H1 (cell line): ENCODE data around the gene SLC2A11. TPM values are rescaled to one million over a fixed set of nuclear protein-coding genes. Genes with fewer than 3 reads are reported as not detected.

Experiments
- CTCF ChIA-PET: fragments of 300-600 bp; sonication (Branson Sonifier 250); formaldehyde crosslinking; loops from one replicate; lab custom pipeline; 2021; ENCODE audit not compliant: partially characterized antibody; lab: Charles Lee
- POLR2A ChIA-PET: fragments of 300-600 bp; sonication (Branson Sonifier 250); formaldehyde crosslinking; loops from one replicate; lab custom pipeline; 2021; ENCODE audit warnings: inconsistent platforms; ENCODE audit not compliant: partially characterized antibody; lab: Charles Lee
- DNase-seq, 2 experiments: peaks; one replicate each; pipeline versions ENCODE4 v3.0.0 to v3.0.0-alpha.2; 2010 to 2022; ENCODE audit warnings: low spot score in 2 of 2, low read depth in 1 of 2, mixed read lengths in 1 of 2
- FAIRE-seq: peaks from 2 replicates; lab custom pipeline; 2011; peaks lifted over from hg19 to GRCh38; lab: Jason Lieb, UNC
- H2AFZ ChIP-seq: 2 replicates; pipeline ENCODE4 v1.8.1; 2012; ENCODE audit warnings: low read length, inconsistent platforms
- H2AK5ac ChIP-seq: 2 replicates; pipeline ENCODE4 v1.6.1; 2013; ENCODE audit warnings: low read depth, low read length
- H2BK120ac ChIP-seq: replicated peaks from 2 replicates; pipeline ENCODE3; 2013; ENCODE audit warnings: low read depth, low read length, inconsistent platforms
- H2BK12ac ChIP-seq: 2 replicates; pipeline ENCODE4 v1.6.1; 2013; ENCODE audit warnings: low read depth, low read length
- H2BK15ac ChIP-seq: 2 replicates; pipeline ENCODE4 v1.6.1; 2013; ENCODE audit warnings: low read length
- H2BK20ac ChIP-seq: 2 replicates; pipeline ENCODE4 v1.6.1; 2013; ENCODE audit warnings: low read length
- H2BK5ac ChIP-seq: 2 replicates; pipeline ENCODE4 v1.6.1; 2013; ENCODE audit warnings: low read depth, low read length
- H3K14ac ChIP-seq: 2 replicates; pipeline ENCODE4 v1.6.1; 2013; ENCODE audit warnings: inconsistent platforms; ENCODE audit not compliant: insufficient read length
- H3K18ac ChIP-seq: 2 replicates; pipeline ENCODE4 v1.6.1; 2013; ENCODE audit warnings: low read length; ENCODE audit errors: extremely low read depth
- H3K23ac ChIP-seq: 2 replicates; pipeline ENCODE4 v1.6.1; 2013; ENCODE audit warnings: inconsistent platforms; ENCODE audit not compliant: insufficient read length
- H3K23me2 ChIP-seq: 2 replicates; pipeline ENCODE4 v1.6.1; 2013; ENCODE audit warnings: low read depth, low read length
- H3K27ac ChIP-seq: 2 replicates; pipeline ENCODE4 v1.6.1; 2011; ENCODE audit warnings: low read depth, low read length, inconsistent platforms
- H3K27me3 ChIP-seq, 4 experiments: replicated peaks in 1 of 4; 1 replicate in 1 of 4; 2 replicates in 3 of 4; pipeline versions ENCODE4 v1.6.1 to v1.8.1; 2011 to 2013; ENCODE audit warnings: low read length in 3 of 4, mild to moderate bottlenecking in 3 of 4, inconsistent platforms in 2 of 4, mixed read lengths in 2 of 4, moderate library complexity in 1 of 4; ENCODE audit not compliant: control insufficient read depth in 3 of 4, insufficient read depth in 3 of 4; ENCODE audit errors: extremely low read depth in 1 of 4
- H3K36me3 ChIP-seq, 4 experiments: 2 replicates each; pipeline versions ENCODE4 v1.6.1 to v1.8.1; 2011 to 2013; ENCODE audit warnings: mild to moderate bottlenecking in 4 of 4, low read length in 3 of 4, moderate library complexity in 2 of 4, control low read depth in 1 of 4, inconsistent platforms in 1 of 4; ENCODE audit not compliant: insufficient read depth in 4 of 4, control insufficient read depth in 2 of 4
- H3K4ac ChIP-seq: replicated peaks from 2 replicates; pipeline ENCODE3; 2013; ENCODE audit warnings: low read length, low read depth, mixed read lengths, inconsistent platforms; ENCODE audit not compliant: insufficient read length
- H3K4me1 ChIP-seq, 4 experiments: replicated peaks in 1 of 4; 1 replicate in 1 of 4; 2 replicates in 3 of 4; pipeline versions ENCODE4 v1.6.1 to v1.8.1; 2011 to 2013; ENCODE audit warnings: low read length in 3 of 4, inconsistent platforms in 2 of 4, mixed read lengths in 1 of 4; ENCODE audit not compliant: insufficient read depth in 4 of 4, control insufficient read depth in 3 of 4
- H3K4me2 ChIP-seq, 2 experiments: 2 replicates each; pipeline versions ENCODE4 v1.6.1 to v1.8.1; 2011 to 2013; ENCODE audit warnings: low read depth in 2 of 2, low read length in 2 of 2, control low read depth in 1 of 2, inconsistent platforms in 1 of 2, mild to moderate bottlenecking in 1 of 2; ENCODE audit not compliant: insufficient read depth in 1 of 2
- H3K4me3 ChIP-seq, 4 experiments: fragments of 200-600, 300-600 bp in 1 of 4; sonication (generic), shearing (Covaris generic), sonication (Bioruptor Twin) in 1 of 4; 2 replicates each; pipeline versions ENCODE4 v1.5.1 to v1.8.1; 2011 to 2016; ENCODE audit warnings: low read length in 4 of 4, low read depth in 3 of 4, control low read depth in 2 of 4, inconsistent platforms in 2 of 4, mild to moderate bottlenecking in 2 of 4, mixed read lengths in 1 of 4, moderate library complexity in 1 of 4; ENCODE audit not compliant: insufficient read depth in 2 of 4; ENCODE audit errors: extremely low read depth in 1 of 4
- H3K56ac ChIP-seq: replicated peaks from 2 replicates; pipeline ENCODE3; 2013; ENCODE audit warnings: low read depth, mild to moderate bottlenecking, mixed read lengths, low read length, inconsistent platforms; ENCODE audit not compliant: insufficient read length
- H3K79me1 ChIP-seq: 2 replicates; pipeline ENCODE4 v1.6.1; 2013; ENCODE audit warnings: low read depth, low read length, control low read depth
- H3K79me2 ChIP-seq, 2 experiments: 2 replicates each; pipeline versions ENCODE4 v1.6.1 to v1.8.1; 2012 to 2013; ENCODE audit warnings: low read length in 2 of 2, mild to moderate bottlenecking in 2 of 2, inconsistent platforms in 1 of 2; ENCODE audit not compliant: insufficient read depth in 2 of 2, control insufficient read depth in 1 of 2
- H3K9ac ChIP-seq, 4 experiments: replicated peaks in 1 of 4; 1 replicate in 1 of 4; 2 replicates in 3 of 4; pipeline versions ENCODE4 v1.6.1 to v1.8.1; 2011 to 2013; ENCODE audit warnings: low read depth in 3 of 4, low read length in 3 of 4, control low read depth in 2 of 4, mild to moderate bottlenecking in 2 of 4, moderate library complexity in 2 of 4, inconsistent platforms in 1 of 4; ENCODE audit errors: extremely low read depth in 1 of 4
- H3K9me3 ChIP-seq, 2 experiments: 2 replicates each; pipeline versions ENCODE4 v1.6.1 to v1.8.1; 2012 to 2013; ENCODE audit warnings: mild to moderate bottlenecking in 2 of 2, moderate library complexity in 2 of 2, control low read depth in 1 of 2, inconsistent platforms in 1 of 2, low read depth in 1 of 2, low read length in 1 of 2, mixed read lengths in 1 of 2; ENCODE audit not compliant: insufficient read depth in 2 of 2
- H4K20me1 ChIP-seq, 2 experiments: replicated peaks in 1 of 2; 2 replicates each; pipeline versions ENCODE3 to v1.8.1; 2011 to 2013; ENCODE audit warnings: inconsistent platforms in 2 of 2, low read length in 2 of 2, mild to moderate bottlenecking in 1 of 2; ENCODE audit not compliant: insufficient read depth in 2 of 2, control insufficient read depth in 1 of 2
- H4K5ac ChIP-seq: 2 replicates; pipeline ENCODE4 v1.6.1; 2013; ENCODE audit warnings: low read length, low read depth, mixed read lengths, inconsistent platforms; ENCODE audit not compliant: insufficient read length
- H4K8ac ChIP-seq: 2 replicates; pipeline ENCODE4 v1.8.0; 2013; ENCODE audit warnings: mild to moderate bottlenecking, moderate library complexity, low read length, inconsistent platforms; ENCODE audit not compliant: insufficient read depth; ENCODE audit errors: extremely low read depth
- H4K91ac ChIP-seq: replicated peaks from 2 replicates; pipeline ENCODE3; 2013; ENCODE audit warnings: low read length, mixed read lengths, inconsistent platforms; ENCODE audit not compliant: insufficient read length
- ASH2L ChIP-seq: fragments of 200-600, 300-600 bp; sonication (generic); IDR thresholded peaks from one replicate; pipeline ENCODE4 v1.7.1; 2017; ENCODE audit warnings: low read length
- ATF3 ChIP-seq: IDR thresholded peaks from 2 replicates; pipeline ENCODE4 v1.6.1; 2011; ENCODE audit warnings: low read depth, mild to moderate bottlenecking, low read length; ENCODE audit not compliant: insufficient read depth
- EP300 ChIP-seq, 2 experiments: IDR thresholded peaks; 1 replicate in 1 of 2; 2 replicates in 1 of 2; pipeline ENCODE4 v1.6.1; 2011 to 2012; ENCODE audit warnings: low read depth in 2 of 2, low read length in 2 of 2, mild to moderate bottlenecking in 2 of 2, borderline replicate concordance in 1 of 2, inconsistent platforms in 1 of 2, moderate library complexity in 1 of 2
- GABPA ChIP-seq: IDR thresholded peaks from 2 replicates; pipeline ENCODE4 v1.6.1; 2011; ENCODE audit warnings: mild to moderate bottlenecking, low read length, moderate library complexity, borderline replicate concordance; ENCODE audit not compliant: insufficient read depth
- RNF2 ChIP-seq: fragments of 200-900, 300-1000 bp; sonication (generic); IDR thresholded peaks from 2 replicates; pipeline ENCODE4 v1.7.1; 2016; ENCODE audit warnings: borderline replicate concordance, low read depth, mild to moderate bottlenecking, antibody characterized with exemption, low read length; ENCODE audit not compliant: poor library complexity, severe bottlenecking; ENCODE audit errors: missing control alignments
- SAP30 ChIP-seq: fragments of 300-600 bp; sonication (generic); IDR thresholded peaks from 2 replicates; pipeline ENCODE4 v1.7.1; 2012; ENCODE audit warnings: low read length, moderate library complexity, mild to moderate bottlenecking, inconsistent platforms; ENCODE audit not compliant: insufficient read depth, insufficient replicate concordance
- TAF1 ChIP-seq: IDR thresholded peaks from 2 replicates; pipeline ENCODE4 v1.6.1; 2011; ENCODE audit warnings: mild to moderate bottlenecking, low read depth, low read length
- ZNF274 ChIP-seq: IDR thresholded peaks from 2 replicates; pipeline ENCODE4 v1.7.0; 2012; ENCODE audit warnings: low read length, borderline replicate concordance; ENCODE audit errors: extremely low read depth
- WGBS, 2 experiments: shearing (Covaris generic) in 1 of 2; methylation state at CpG; one replicate each; pipeline versions ENCODE4 v1.1.6 to v1.1.7; 2013 to 2015; ENCODE audit warnings: low lambda C conversion rate in 2 of 2, mixed read lengths in 2 of 2, inconsistent platforms in 1 of 2, low coverage in 1 of 2, missing lambda C conversion rate in 1 of 2; ENCODE audit not compliant: insufficient replicate concordance in 2 of 2, insufficient coverage in 1 of 2, insufficient read length in 1 of 2; ENCODE audit errors: extremely low coverage in 1 of 2, missing lambda C conversion rate in 1 of 2; 5-methylcytosine and 5-hydroxymethylcytosine counted together
- polyA plus RNA-seq, 7 experiments: library from polyadenylated mRNA; depleted of rRNA in 3 of 7; stranded (reverse) in 5 of 7; unstranded in 2 of 7; fragments of >200 nt in 5 of 7; fragments of 200-250 nt in 2 of 7; gene quantifications; 1 replicate in 5 of 7; 2 replicates in 1 of 7; 4 replicates in 1 of 7; pipeline versions ENCODE4 v1.2.1 to v1.2.3, GENCODE V29; 2011 to 2013; ENCODE audit warnings: missing spikeins in 2 of 7, mixed read lengths in 2 of 7
- total RNA-seq: library from RNA; stranded (reverse); fragmentation: NEBNext Ultra II Directional; extraction: Animal tissue kit (Norgen Biotek cat#: 25700); gene quantifications from 2 replicates; pipeline ENCODE4 v1.2.1, GENCODE V29; 2021

SLC2A11 gene
- total and polyA plus RNA-seq, 2 of the 8 experiments (the other 6 are each of a cell fraction or from before 2014, with no cell fraction given): 10.7 to 12.5 TPM

GRCh38 chr22:23909296-23909898, 51.7 kb downstream of the SLC2A11 start:
- Histone ChIP-seq H2AK5ac (no peak overlapping the region), H3K27ac (no peak overlapping the region), H2BK5ac (no peak overlapping the region), H3K56ac (no peak overlapping the region), H3K79me2 (no peaks in the 10 kb centered on the region), H4K91ac (no peak overlapping the region), H2BK12ac (no peak overlapping the region), H3K4me1 (peaks cover 5 to 13% (median 12%) of the 10 kb centered on the region in 4 experiments), H2BK15ac (no peak overlapping the region), H3K4ac (no peak overlapping the region), H3K36me3 (no peaks in the 10 kb centered on the region), H2BK120ac (no peak overlapping the region), H3K9ac (no peak overlapping the region), H3K14ac (no peak overlapping the region), H3K27me3 (peaks cover 0 to 3% (median 0%) of the 10 kb centered on the region in 4 experiments; a peak in 1 of 7 replicates), H3K4me3 (no peak overlapping the region), H3K9me3 (peaks cover 0 to 6% of the 10 kb centered on the region in 2 experiments; a peak in 1 of 4 replicates), H3K4me2 (no peak overlapping the region), H3K23me2 (peaks cover 2% of the 10 kb centered on the region; the same call in 1 of the 2 replicates), H4K8ac (no peak overlapping the region), H4K20me1 (no peaks in the 10 kb centered on the region), H3K79me1 (no peaks in the 10 kb centered on the region), H2AFZ (no peak overlapping the region), H3K18ac (no peak overlapping the region), H4K5ac (no peak overlapping the region), H3K23ac (no peak overlapping the region), H2BK20ac (no peak overlapping the region)
- no peak for FAIRE-seq
- CTCF ChIA-PET: interaction anchor here (1.1 to 3.5 kb wide), 5 partner anchors 10 to 21 kb away, joined by 3 to 13 read pairs (median 5); partner anchors contain the start of gene MIF
- WGBS, 2 experiments: 86% methylated on average over 6 of the region's 6 CpGs; no CpG with 5 or more reads in 1 of the 2 experiments
- TF ChIP-seq RNF2: no peak
- TF ChIP-seq EP300 (IDR thresholded peaks at IDR 0.05; ENCODE audit: borderline replicate concordance in 1 of 2, low read depth in 2 of 2, low read length in 2 of 2): no peak
- TF ChIP-seq TAF1: no peak
- no peak for TF ChIP-seq ZNF274
- no peak for TF ChIP-seq ATF3
- no peak for TF ChIP-seq GABPA
- TF ChIP-seq ASH2L: no peak
- TF ChIP-seq SAP30: no peak
- no peak for DNase-seq
- POLR2A ChIA-PET: interaction anchor here (0.9 to 5.3 kb wide), 5 partner anchors 10 to 52 kb away, joined by 4 to 31 read pairs (median 5); partner anchors contain the start of genes MIF and SLC2A11
